HEK293 (cell line): ENCODE data around the gene CDYL.
A peak's percentile ranks its signal among the peaks of the same experiment; 100 is the strongest.

Experiments
- CTCF ChIA-PET: fragments of 350-600 bp; formaldehyde crosslinking; extraction: SDS; loops from one replicate; lab custom pipeline; 2021; ENCODE audit warnings: antibody characterized with exemption; lab: Yijun Ruan, JAX
- POLR2A ChIA-PET: fragments of 300-600 bp; formaldehyde crosslinking; extraction: SDS; loops from one replicate; lab custom pipeline; 2020; ENCODE audit warnings: antibody characterized with exemption, inconsistent platforms; lab: Yijun Ruan, JAX
- H3K27ac ChIP-seq: fragments of 200-500 bp; sonication (Bioruptor generic); 2 replicates; pipeline ENCODE4 v1.5.1; 2014; ENCODE audit warnings: low read depth, low read length, control low read depth, inconsistent platforms; ENCODE audit errors: extremely low read depth
- H3K36me3 ChIP-seq, 2 experiments: fragments of 200-500 bp in 1 of 2; sonication (Bioruptor generic) in 1 of 2; 1 replicate in 1 of 2; 2 replicates in 1 of 2; pipeline ENCODE4 v1.5.1; 2014 to 2017; ENCODE audit warnings: inconsistent platforms in 2 of 2, low read length in 2 of 2; ENCODE audit not compliant: control insufficient read depth in 2 of 2, insufficient read depth in 1 of 2
- H3K4me1 ChIP-seq: fragments of 200-500 bp; sonication (Bioruptor generic); 2 replicates; pipeline ENCODE4 v1.5.1; 2014; ENCODE audit warnings: mild to moderate bottlenecking, low read length, inconsistent platforms; ENCODE audit not compliant: control insufficient read depth, insufficient read depth
- H3K4me3 ChIP-seq: 2 replicates; pipeline ENCODE4 v1.5.1; 2011; ENCODE audit warnings: low read depth, mild to moderate bottlenecking, control low read depth, low read length, moderate library complexity
- H3K9me3 ChIP-seq: fragments of 200-500 bp; sonication (Bioruptor generic); 2 replicates; pipeline ENCODE4 v1.5.1; 2014; ENCODE audit warnings: low read depth, low read length, inconsistent platforms; ENCODE audit not compliant: control insufficient read depth, insufficient read depth
- GLI4 ChIP-seq: fragments of 450-650 bp; formaldehyde crosslinking; IDR thresholded peaks from 2 replicates; pipeline ENCODE4 v1.5.1; 2016; ENCODE audit warnings: missing biosample characterization, missing genetic modification characterization
- SP7 ChIP-seq: fragments of 450-650 bp; formaldehyde crosslinking; IDR thresholded peaks from 2 replicates; pipeline ENCODE4 v1.5.1; 2016; ENCODE audit warnings: missing biosample characterization, missing genetic modification characterization
- WT1 ChIP-seq: fragments of 450-650 bp; formaldehyde crosslinking; IDR thresholded peaks from 2 replicates; pipeline ENCODE4 v1.5.1; 2016; ENCODE audit warnings: missing biosample characterization, missing genetic modification characterization
- ZEB2 ChIP-seq: fragments of 450-650 bp; formaldehyde crosslinking; IDR thresholded peaks from 2 replicates; pipeline ENCODE4 v1.5.1; 2016; ENCODE audit warnings: missing biosample characterization, missing genetic modification characterization
- ZFP41 ChIP-seq: fragments of 450-650 bp; formaldehyde crosslinking; IDR thresholded peaks from 2 replicates; pipeline ENCODE4 v1.5.1; 2016; ENCODE audit warnings: missing biosample characterization, missing genetic modification characterization, borderline replicate concordance
- ZNF2 ChIP-seq: fragments of 450-650 bp; formaldehyde crosslinking; IDR thresholded peaks from 2 replicates; pipeline ENCODE4 v1.5.1; 2016; ENCODE audit warnings: missing biosample characterization, missing genetic modification characterization
- ZNF223 ChIP-seq: fragments of 450-650 bp; formaldehyde crosslinking; IDR thresholded peaks from 2 replicates; pipeline ENCODE4 v1.5.1; 2016; ENCODE audit warnings: missing biosample characterization, missing genetic modification characterization
- ZNF433 ChIP-seq: fragments of 450-650 bp; formaldehyde crosslinking; IDR thresholded peaks from 2 replicates; pipeline ENCODE4 v1.5.1; 2016; ENCODE audit warnings: missing biosample characterization, missing genetic modification characterization, low read depth
- ZNF473 ChIP-seq: fragments of 450-650 bp; formaldehyde crosslinking; IDR thresholded peaks from 2 replicates; pipeline ENCODE4 v1.5.1; 2017; ENCODE audit warnings: missing biosample characterization, missing genetic modification characterization
- ZSCAN16 ChIP-seq: fragments of 450-650 bp; formaldehyde crosslinking; IDR thresholded peaks from 2 replicates; pipeline ENCODE4 v1.5.1; 2016; ENCODE audit warnings: missing biosample characterization, missing genetic modification characterization
- TF ChIP-seq, protein P1 (sequence below): fragments of 450-650 bp; formaldehyde crosslinking; IDR thresholded peaks from 2 replicates; pipeline ENCODE4 v1.5.0; 2017; ENCODE audit warnings: missing biosample characterization, missing genetic modification characterization, borderline replicate concordance
- TF ChIP-seq, protein P2 (sequence below): fragments of 450-650 bp; formaldehyde crosslinking; IDR thresholded peaks from 2 replicates; pipeline ENCODE4 v1.5.1; 2016; ENCODE audit warnings: missing biosample characterization, missing genetic modification characterization
- TF ChIP-seq, protein P3 (sequence below): fragments of 450-650 bp; formaldehyde crosslinking; IDR thresholded peaks from 2 replicates; pipeline ENCODE4 v1.5.1; 2016; ENCODE audit warnings: missing biosample characterization, missing genetic modification characterization
- TF ChIP-seq, protein P4 (sequence below): fragments of 450-650 bp; formaldehyde crosslinking; IDR thresholded peaks from 2 replicates; pipeline ENCODE4 v1.5.1; 2016; ENCODE audit warnings: missing biosample characterization, missing genetic modification characterization, borderline replicate concordance
- TF ChIP-seq, protein P5 (sequence below): fragments of 450-650 bp; formaldehyde crosslinking; IDR thresholded peaks from 2 replicates; pipeline ENCODE4 v1.5.1; 2016; ENCODE audit warnings: missing biosample characterization, missing genetic modification characterization, low read depth
- TF ChIP-seq, protein P6 (sequence below): fragments of 450-650 bp; formaldehyde crosslinking; IDR thresholded peaks from 2 replicates; pipeline ENCODE4 v1.5.1; 2016; ENCODE audit warnings: missing biosample characterization, missing genetic modification characterization
- TF ChIP-seq, protein P7 (sequence below): fragments of 450-650 bp; formaldehyde crosslinking; IDR thresholded peaks from 2 replicates; pipeline ENCODE4 v1.5.1; 2016; ENCODE audit warnings: missing biosample characterization, missing genetic modification characterization

Gene CDYL

DNA sequence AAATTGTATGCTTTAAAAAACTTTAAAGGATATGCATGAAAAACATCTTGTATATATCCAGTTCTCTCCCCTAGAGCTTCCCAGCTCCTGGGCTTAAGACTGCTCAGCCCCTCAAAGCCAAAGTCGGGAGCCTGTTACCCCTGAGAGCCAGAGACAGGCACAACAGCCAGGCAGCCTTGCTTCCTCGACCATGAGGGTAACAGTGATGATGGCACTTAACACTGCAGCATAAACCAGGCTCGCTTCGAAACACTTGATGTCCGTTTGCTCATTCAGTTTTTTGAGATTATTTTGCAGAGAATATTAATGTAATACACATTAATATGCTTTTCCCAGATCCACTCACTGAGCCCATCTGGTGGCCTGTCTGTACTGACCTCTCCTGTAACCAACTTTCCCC, 180.4 kb downstream of the CDYL start (continued):
- TF ChIP-seq, protein P1, sequence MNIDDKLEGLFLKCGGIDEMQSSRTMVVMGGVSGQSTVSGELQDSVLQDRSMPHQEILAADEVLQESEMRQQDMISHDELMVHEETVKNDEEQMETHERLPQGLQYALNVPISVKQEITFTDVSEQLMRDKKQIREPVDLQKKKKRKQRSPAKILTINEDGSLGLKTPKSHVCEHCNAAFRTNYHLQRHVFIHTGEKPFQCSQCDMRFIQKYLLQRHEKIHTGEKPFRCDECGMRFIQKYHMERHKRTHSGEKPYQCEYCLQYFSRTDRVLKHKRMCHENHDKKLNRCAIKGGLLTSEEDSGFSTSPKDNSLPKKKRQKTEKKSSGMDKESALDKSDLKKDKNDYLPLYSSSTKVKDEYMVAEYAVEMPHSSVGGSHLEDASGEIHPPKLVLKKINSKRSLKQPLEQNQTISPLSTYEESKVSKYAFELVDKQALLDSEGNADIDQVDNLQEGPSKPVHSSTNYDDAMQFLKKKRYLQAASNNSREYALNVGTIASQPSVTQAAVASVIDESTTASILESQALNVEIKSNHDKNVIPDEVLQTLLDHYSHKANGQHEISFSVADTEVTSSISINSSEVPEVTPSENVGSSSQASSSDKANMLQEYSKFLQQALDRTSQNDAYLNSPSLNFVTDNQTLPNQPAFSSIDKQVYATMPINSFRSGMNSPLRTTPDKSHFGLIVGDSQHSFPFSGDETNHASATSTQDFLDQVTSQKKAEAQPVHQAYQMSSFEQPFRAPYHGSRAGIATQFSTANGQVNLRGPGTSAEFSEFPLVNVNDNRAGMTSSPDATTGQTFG (tag by site-specific recombination), result no peak
- no peak for TF ChIP-seq ZFP41
- TF ChIP-seq, protein P2, sequence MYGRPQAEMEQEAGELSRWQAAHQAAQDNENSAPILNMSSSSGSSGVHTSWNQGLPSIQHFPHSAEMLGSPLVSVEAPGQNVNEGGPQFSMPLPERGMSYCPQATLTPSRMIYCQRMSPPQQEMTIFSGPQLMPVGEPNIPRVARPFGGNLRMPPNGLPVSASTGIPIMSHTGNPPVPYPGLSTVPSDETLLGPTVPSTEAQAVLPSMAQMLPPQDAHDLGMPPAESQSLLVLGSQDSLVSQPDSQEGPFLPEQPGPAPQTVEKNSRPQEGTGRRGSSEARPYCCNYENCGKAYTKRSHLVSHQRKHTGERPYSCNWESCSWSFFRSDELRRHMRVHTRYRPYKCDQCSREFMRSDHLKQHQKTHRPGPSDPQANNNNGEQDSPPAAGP (tag by site-specific recombination), result no peak
- TF ChIP-seq ZSCAN16 (tag by site-specific recombination), result no peak
- TF ChIP-seq ZEB2, result no peak

DNA sequence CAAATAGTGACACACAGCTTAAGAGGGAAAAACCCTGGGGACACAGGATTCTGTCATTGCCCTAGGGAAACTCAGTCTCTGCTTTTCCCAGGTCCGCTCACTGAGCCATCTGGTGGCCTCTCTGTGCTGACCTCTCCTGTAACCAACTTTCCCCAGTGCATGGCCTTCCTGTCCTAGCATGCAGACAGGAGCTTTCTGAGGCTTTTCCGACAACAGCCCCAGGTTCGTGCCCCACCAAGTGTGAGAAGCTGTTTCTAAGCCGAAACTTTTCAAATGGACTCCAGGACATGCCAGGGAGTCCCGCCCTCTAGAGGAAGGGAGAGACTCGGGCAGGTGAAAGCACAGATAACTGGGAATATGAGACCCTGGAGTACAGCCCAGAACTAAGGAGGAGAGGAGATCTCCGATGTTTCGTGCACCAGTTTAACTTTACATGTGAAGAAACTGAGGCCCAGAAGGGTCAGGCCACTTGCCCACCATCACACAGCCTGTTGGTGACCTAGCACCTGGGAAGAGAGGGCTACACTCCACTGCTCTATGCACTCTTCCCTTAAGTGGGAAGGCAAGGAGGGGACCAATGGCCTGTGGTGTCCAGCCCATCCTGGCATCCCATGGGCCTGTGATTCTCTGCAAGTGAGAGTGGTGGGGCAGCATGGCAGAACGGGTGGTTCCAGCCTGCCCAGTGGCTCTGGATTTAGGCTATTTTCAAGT, 181.5 kb downstream of the CDYL start:
- Histone ChIP-seq H3K4me1 (no peaks in the 10 kb centered on the region), H3K27ac (no peak overlapping the region), H3K9me3 (no peaks in the 10 kb centered on the region), H3K4me3 (no peak overlapping the region), H3K36me3 (peaks cover 4 to 15% of the 10 kb centered on the region in 2 experiments)
- TF ChIP-seq, protein P3, sequence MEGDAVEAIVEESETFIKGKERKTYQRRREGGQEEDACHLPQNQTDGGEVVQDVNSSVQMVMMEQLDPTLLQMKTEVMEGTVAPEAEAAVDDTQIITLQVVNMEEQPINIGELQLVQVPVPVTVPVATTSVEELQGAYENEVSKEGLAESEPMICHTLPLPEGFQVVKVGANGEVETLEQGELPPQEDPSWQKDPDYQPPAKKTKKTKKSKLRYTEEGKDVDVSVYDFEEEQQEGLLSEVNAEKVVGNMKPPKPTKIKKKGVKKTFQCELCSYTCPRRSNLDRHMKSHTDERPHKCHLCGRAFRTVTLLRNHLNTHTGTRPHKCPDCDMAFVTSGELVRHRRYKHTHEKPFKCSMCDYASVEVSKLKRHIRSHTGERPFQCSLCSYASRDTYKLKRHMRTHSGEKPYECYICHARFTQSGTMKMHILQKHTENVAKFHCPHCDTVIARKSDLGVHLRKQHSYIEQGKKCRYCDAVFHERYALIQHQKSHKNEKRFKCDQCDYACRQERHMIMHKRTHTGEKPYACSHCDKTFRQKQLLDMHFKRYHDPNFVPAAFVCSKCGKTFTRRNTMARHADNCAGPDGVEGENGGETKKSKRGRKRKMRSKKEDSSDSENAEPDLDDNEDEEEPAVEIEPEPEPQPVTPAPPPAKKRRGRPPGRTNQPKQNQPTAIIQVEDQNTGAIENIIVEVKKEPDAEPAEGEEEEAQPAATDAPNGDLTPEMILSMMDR (tag by site-specific recombination), result peak; percentile 42; the same call in 1 of the 2 replicates
- no peak for TF ChIP-seq ZNF223 (tag by site-specific recombination)
- no peak for TF ChIP-seq ZNF433 (tag by site-specific recombination)
- ChIA-PET POLR2A (no interaction called here), CTCF (interaction anchor here (0.8 to 1.4 kb wide), 3 partner anchors 10 to 39 kb away, joined by 3 read pairs; no protein-coding TSS in a partner anchor)

DNA sequence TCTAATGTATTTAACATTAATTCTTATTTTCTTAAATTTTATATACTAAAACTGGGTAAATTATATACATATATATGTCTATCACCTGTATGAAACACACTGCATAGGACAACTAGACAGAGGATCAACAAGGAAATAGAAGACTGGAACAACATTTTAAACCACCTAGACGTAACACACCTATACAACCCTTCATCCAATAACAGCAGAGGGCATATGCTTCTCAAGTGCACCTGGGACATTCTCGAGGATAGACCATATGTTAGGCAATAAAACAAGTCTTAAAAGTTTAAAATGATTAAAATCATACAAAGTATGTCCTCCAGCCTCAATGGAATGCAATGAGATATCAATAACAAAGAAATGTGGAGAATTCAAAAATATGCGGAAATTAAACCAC, 182.4 kb downstream of the CDYL start:
- POLR2A ChIA-PET, result no interaction called here
- TF ChIP-seq ZNF2 (tag by site-specific recombination), result no peak
- TF ChIP-seq WT1, result no peak
- TF ChIP-seq, protein P4, sequence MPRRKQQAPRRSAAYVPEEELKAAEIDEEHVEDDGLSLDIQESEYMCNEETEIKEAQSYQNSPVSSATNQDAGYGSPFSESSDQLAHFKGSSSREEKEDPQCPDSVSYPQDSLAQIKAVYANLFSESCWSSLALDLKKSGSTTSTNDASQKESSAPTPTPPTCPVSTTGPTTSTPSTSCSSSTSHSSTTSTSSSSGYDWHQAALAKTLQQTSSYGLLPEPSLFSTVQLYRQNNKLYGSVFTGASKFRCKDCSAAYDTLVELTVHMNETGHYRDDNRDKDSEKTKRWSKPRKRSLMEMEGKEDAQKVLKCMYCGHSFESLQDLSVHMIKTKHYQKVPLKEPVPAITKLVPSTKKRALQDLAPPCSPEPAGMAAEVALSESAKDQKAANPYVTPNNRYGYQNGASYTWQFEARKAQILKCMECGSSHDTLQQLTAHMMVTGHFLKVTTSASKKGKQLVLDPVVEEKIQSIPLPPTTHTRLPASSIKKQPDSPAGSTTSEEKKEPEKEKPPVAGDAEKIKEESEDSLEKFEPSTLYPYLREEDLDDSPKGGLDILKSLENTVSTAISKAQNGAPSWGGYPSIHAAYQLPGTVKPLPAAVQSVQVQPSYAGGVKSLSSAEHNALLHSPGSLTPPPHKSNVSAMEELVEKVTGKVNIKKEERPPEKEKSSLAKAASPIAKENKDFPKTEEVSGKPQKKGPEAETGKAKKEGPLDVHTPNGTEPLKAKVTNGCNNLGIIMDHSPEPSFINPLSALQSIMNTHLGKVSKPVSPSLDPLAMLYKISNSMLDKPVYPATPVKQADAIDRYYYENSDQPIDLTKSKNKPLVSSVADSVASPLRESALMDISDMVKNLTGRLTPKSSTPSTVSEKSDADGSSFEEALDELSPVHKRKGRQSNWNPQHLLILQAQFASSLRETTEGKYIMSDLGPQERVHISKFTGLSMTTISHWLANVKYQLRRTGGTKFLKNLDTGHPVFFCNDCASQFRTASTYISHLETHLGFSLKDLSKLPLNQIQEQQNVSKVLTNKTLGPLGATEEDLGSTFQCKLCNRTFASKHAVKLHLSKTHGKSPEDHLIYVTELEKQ (tag by site-specific recombination), result no peak
- TF ChIP-seq SP7, result no peak
- TF ChIP-seq, protein P5, sequence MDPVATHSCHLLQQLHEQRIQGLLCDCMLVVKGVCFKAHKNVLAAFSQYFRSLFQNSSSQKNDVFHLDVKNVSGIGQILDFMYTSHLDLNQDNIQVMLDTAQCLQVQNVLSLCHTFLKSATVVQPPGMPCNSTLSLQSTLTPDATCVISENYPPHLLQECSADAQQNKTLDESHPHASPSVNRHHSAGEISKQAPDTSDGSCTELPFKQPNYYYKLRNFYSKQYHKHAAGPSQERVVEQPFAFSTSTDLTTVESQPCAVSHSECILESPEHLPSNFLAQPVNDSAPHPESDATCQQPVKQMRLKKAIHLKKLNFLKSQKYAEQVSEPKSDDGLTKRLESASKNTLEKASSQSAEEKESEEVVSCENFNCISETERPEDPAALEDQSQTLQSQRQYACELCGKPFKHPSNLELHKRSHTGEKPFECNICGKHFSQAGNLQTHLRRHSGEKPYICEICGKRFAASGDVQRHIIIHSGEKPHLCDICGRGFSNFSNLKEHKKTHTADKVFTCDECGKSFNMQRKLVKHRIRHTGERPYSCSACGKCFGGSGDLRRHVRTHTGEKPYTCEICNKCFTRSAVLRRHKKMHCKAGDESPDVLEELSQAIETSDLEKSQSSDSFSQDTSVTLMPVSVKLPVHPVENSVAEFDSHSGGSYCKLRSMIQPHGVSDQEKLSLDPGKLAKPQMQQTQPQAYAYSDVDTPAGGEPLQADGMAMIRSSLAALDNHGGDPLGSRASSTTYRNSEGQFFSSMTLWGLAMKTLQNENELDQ, result no peak
- TF ChIP-seq ZNF473 (tag by site-specific recombination), result no peak
- TF ChIP-seq, protein P6, sequence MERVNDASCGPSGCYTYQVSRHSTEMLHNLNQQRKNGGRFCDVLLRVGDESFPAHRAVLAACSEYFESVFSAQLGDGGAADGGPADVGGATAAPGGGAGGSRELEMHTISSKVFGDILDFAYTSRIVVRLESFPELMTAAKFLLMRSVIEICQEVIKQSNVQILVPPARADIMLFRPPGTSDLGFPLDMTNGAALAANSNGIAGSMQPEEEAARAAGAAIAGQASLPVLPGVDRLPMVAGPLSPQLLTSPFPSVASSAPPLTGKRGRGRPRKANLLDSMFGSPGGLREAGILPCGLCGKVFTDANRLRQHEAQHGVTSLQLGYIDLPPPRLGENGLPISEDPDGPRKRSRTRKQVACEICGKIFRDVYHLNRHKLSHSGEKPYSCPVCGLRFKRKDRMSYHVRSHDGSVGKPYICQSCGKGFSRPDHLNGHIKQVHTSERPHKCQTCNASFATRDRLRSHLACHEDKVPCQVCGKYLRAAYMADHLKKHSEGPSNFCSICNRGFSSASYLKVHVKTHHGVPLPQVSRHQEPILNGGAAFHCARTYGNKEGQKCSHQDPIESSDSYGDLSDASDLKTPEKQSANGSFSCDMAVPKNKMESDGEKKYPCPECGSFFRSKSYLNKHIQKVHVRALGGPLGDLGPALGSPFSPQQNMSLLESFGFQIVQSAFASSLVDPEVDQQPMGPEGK (tag by site-specific recombination), result no peak
- no peak for TF ChIP-seq GLI4 (tag by site-specific recombination)
- TF ChIP-seq, protein P7, sequence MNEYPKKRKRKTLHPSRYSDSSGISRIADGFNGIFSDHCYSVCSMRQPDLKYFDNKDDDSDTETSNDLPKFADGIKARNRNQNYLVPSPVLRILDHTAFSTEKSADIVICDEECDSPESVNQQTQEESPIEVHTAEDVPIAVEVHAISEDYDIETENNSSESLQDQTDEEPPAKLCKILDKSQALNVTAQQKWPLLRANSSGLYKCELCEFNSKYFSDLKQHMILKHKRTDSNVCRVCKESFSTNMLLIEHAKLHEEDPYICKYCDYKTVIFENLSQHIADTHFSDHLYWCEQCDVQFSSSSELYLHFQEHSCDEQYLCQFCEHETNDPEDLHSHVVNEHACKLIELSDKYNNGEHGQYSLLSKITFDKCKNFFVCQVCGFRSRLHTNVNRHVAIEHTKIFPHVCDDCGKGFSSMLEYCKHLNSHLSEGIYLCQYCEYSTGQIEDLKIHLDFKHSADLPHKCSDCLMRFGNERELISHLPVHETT (tag by site-specific recombination), result no peak

More for the DNA sequence above, 182.4 kb downstream of the CDYL start:
- H3K36me3 ChIP-seq, result peaks cover 0 to 12% of the 10 kb centered on the region in 2 experiments; a peak in 2 of 3 replicates
- H3K27ac ChIP-seq, result no peak overlapping the region
- H3K4me3 ChIP-seq, result no peak overlapping the region
- CTCF ChIA-PET, result no interaction called here
- H3K9me3 ChIP-seq, result no peaks in the 10 kb centered on the region
- no peaks in the 10 kb centered on the region for H3K4me1 ChIP-seq
